ENCODE measurements around the gene DDI2. TPM values are rescaled to one million over a fixed set of nuclear protein-coding genes. Genes with fewer than 3 reads are reported as not detected.

The DDI2 gene
- 8.3 and 8.4 TPM in 2 replicates for total RNA-seq

DNA sequence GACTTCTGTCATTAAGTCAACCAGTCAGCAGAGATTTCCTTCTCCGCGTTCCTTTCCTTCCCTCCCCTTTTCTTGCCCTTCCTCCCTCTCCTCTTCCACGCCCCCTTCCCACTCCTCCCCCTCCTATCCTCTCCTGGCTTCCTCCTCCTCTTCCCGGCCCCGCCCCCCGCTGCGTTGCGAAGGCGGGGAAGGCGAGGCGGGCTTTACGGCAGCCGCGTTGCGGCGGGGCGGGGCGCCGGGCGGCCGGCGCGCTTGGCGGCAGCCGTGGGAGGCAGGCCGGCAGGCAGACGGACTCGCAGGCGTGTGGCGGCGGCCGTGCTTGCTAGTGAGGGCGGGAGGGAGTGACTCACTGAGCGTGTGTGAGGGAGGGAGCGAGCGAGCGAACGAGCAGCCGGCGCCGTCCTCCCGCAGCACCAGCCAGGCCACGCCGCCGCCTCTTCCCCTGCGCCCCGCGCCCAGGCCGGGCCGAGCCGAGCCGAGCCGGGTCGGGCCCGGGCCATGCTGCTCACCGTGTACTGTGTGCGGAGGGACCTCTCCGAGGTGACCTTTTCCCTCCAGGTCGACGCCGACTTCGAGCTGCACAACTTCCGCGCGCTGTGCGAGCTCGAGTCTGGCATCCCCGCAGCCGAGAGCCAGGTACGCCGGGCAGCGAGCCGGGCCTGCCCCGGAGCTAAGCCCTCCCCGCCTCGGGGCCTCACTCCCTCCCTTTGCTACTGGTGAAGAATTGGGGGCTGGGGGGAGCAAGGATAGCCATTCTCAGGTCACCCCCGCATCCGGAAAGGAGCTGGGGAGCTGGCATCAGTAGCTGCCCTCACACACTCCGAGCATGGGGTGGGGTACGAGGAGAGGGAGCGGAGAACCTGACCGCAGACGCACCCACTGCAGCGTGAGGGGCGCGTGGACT lies at the start of gene DDI2:
Gene DDI2, plus strand, starts transcription at position 286 of the 904 bp plus-strand sequence. Its CDS starts 213 bp downstream, at position 499.

GRCh38 chr1:15584489-15585363 lies 32.5 kb upstream of the DDI2 start, which contains the start of gene AGMAT:
AGMAT (minus strand) TSS chr1:15585051; CDS start chr1:15584967, 84 bp downstream.

GRCh38 chr1:15684042-15684461 lies 66.8 kb downstream of the DDI2 start, which contains the start of gene PLEKHM2:
PLEKHM2 (plus strand) TSS chr1:15684320; CDS start chr1:15684559, 239 bp downstream.

Other genes with a start within 250 kb of the DDI2 start
- 50.3 and 87.0 TPM in 2 replicates for gene EFHD2, start 207.6 kb upstream of the DDI2 start, total RNA-seq
- not detected in 2 replicates for gene CTRC, start 179.0 kb upstream of the DDI2 start, total RNA-seq
- not detected in 2 replicates for gene CELA2A, start 160.7 kb upstream of the DDI2 start, total RNA-seq
- gene CELA2B, start 141.4 kb upstream of the DDI2 start, total RNA-seq: not detected in 2 replicates
- 6.0 and 9.1 TPM in 2 replicates for gene CASP9, start 93.2 kb upstream of the DDI2 start, total RNA-seq
- gene DNAJC16, start 90.6 kb upstream of the DDI2 start, total RNA-seq: 10.6 and 20.2 TPM in 2 replicates
- 0.16 and 1.7 TPM in 2 replicates for gene AGMAT, start 32.4 kb upstream of the DDI2 start, total RNA-seq
- 30.4 and 47.3 TPM in 2 replicates for gene PLEKHM2, start 66.9 kb downstream of the DDI2 start, total RNA-seq
- 0.26 and 0.96 TPM in 2 replicates for gene SLC25A34, start 118.8 kb downstream of the DDI2 start, total RNA-seq
- gene TMEM82, start 125.0 kb downstream of the DDI2 start, total RNA-seq: not detected in 2 replicates
- gene FBLIM1, start 141.3 kb downstream of the DDI2 start, total RNA-seq: 114 and 120 TPM in 2 replicates
- 0.91 and 3.1 TPM in 2 replicates for gene UQCRHL, start 190.2 kb downstream of the DDI2 start, total RNA-seq
- 9.7 and 20.3 TPM in 2 replicates for gene SPEN, start 230.2 kb downstream of the DDI2 start, total RNA-seq

Measured in epithelial cell of alveolus of lung (primary cell).